D721Med (cell line): Measurements from ENCODE around the gene CHD2.
A peak's percentile ranks its signal among the peaks of the same experiment; 100 is the strongest.

Experiments used
- DNase-seq: peaks from one replicate; pipeline ENCODE4 v3.0.0; 2011; ENCODE audit warnings: low spot score; ENCODE audit not compliant: insufficient read length
- FAIRE-seq: peaks from 2 replicates; lab custom pipeline; 2011; peaks lifted over from hg19 to GRCh38; lab: Jason Lieb, UNC
- TF ChIP-seq, protein P1 (sequence below): IDR thresholded peaks from 2 replicates; pipeline ENCODE4 v1.5.1; 2012; ENCODE audit warnings: mild to moderate bottlenecking, control low read depth; ENCODE audit not compliant: insufficient read depth; ENCODE audit errors: missing control alignments

The CHD2 gene

DNA sequence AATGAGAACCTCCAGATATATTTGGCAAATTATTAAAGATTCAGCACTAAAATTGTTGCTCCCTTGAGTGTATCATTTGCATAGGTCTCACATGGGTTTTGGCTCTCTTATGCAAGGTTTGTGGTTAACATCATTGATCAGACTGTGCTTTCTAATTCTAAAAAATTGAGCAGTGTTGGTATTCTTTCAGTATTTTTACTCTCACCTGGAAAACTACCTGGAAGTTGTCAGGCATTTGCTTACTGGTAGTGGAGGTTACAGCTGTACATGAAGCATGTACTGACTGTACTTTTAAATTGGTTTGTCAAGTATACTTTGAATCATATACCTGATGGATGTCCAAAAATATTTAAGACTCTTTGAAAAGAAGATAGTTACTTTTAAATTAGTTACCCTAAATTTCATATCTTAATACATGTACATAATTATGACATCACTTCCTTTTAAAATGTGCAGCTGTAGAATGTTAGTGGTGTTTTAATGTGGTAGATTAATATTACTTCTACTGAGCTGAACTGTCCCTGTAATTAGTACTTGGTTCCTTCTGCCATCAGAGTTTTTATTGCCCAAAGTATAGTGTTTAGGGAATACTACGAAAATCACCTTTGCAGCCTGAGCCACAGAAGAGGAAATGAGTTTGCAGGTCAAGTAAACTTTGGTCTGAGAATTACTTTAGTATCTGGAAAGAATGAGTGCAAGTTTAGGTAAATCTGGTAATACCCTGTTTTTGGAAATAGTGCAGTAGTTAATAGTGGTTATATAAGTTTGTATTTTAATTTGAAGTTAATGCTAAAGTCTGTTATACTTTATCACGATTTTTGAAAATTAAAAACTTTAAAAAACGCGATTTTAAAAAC lies 2.8 kb downstream of the CHD2 start:
- no peak for FAIRE-seq
- no peak for DNase-seq
- TF ChIP-seq, protein P1, sequence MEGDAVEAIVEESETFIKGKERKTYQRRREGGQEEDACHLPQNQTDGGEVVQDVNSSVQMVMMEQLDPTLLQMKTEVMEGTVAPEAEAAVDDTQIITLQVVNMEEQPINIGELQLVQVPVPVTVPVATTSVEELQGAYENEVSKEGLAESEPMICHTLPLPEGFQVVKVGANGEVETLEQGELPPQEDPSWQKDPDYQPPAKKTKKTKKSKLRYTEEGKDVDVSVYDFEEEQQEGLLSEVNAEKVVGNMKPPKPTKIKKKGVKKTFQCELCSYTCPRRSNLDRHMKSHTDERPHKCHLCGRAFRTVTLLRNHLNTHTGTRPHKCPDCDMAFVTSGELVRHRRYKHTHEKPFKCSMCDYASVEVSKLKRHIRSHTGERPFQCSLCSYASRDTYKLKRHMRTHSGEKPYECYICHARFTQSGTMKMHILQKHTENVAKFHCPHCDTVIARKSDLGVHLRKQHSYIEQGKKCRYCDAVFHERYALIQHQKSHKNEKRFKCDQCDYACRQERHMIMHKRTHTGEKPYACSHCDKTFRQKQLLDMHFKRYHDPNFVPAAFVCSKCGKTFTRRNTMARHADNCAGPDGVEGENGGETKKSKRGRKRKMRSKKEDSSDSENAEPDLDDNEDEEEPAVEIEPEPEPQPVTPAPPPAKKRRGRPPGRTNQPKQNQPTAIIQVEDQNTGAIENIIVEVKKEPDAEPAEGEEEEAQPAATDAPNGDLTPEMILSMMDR, result no peak

DNA sequence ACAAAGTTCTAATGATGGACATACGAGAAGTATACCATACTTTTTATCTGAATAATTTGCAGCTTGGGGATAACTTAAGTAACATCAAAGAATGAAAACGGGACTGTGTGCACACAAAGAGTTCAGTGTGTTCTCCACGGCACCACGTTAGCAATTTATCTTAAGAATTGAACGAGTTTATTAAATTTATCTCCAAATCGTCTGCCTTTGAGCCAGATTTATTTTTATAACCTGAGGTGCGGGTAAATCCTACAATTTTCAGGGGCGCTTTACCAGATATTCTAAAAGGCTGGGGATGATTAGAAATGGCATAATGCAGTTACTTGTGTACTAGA lies 3.5 kb downstream of the CHD2 start:
- DNase-seq (no peak), FAIRE-seq (no peak)
- TF ChIP-seq, protein P1, result no peak

DNA sequence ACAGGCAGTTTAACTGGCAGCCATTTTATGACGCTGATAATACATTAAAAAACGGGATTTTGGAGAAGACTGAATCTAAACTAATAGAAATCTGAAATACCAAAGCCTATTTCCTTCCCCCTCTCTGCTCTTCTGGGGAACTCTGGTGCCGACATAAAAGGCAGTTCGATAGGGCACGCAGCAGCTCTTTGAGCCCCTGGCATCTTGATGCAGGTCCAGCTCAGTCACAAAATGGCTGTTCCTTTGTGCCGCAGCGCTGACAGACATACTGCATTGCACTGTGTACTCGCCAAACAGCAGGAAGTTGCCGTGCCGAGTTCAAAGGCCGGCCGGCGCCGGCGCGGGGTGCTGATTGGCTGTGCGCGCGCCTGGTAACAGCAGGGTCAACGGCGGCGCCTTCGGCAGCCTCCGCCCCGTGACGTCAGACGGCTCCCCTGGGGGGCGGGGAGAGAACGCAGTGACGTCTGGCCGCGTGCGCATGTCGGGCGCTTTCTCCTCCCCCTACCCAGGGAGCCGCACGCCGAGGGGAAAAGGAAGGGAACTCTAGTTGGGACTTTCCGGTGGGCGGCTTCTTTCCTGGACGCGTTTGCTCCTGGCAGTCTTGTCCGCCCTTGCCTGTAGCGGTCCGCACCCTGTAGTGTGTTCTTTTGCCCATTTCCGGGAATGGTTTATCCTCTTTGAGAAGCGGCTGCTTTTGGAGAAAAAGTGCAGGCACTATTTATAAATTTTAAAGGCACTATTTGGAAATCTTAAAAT lies 4.0 kb downstream of the CHD2 start:
- no peak for FAIRE-seq
- peak; percentile 40 for DNase-seq
- TF ChIP-seq, protein P1, result no peak

DNA sequence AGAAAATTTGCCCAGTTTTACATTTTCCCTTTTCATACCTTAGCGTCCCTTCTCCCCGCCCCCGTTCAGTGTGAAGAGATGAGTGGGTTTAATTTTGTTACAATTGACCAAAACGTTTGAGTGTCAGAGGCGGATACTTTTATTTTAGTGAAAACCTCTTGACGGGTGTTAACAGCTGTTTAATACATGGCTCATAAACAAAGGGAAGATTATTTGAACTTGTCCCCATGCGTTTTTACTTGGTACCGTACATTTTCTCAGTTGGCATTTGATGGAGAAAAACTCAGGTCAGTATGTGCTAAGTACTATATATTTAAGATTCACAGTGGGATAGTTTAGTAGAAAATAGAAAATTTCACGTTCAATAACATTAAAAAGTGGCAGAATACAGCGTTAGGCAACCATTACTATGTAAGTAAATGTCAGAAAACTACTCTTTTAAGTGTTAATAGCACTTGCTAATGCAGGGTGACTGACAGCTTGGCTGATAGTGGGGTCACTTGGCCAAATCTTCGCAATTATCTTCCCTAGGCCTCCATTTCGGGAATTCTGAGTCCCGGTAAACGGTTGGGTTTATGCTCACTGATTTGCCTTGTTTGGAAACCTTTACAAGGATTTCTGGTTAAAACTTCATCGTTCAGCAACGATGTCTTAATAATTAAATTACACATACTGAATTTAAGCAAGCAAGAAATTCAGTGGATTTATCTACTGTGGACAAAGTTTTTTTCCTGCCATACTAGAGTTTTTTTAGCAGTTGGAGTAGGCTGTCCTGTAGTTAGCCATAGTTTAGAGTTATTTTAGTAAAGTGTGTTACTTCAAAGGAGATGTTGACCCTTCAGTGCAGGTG lies 4.8 kb downstream of the CHD2 start:
- FAIRE-seq, result no peak

DNA sequence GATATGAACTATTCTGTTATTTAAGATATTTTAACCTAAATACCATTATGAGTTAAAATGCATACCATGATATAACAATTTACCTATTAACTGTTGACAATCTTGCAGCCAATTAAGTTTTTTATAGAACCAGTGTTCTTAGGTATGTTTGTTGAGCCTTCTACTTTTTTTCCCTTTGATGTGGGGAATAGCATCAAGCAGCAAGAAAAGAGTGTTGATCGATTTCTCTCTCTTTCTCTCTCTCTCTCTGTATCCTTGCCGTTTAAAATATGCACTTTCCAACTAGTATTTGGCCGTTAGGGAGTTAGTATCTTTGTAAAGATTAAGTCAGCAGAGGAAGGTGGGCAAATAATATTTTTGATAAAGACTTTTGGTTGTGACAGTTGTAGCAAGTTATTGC lies 5.9 kb downstream of the CHD2 start:
- DNase-seq, result no peak

More for the DNA sequence above, 4.8 kb downstream of the CHD2 start:
- TF ChIP-seq, protein P1, result no peak
- DNase-seq, result no peak

DNA sequence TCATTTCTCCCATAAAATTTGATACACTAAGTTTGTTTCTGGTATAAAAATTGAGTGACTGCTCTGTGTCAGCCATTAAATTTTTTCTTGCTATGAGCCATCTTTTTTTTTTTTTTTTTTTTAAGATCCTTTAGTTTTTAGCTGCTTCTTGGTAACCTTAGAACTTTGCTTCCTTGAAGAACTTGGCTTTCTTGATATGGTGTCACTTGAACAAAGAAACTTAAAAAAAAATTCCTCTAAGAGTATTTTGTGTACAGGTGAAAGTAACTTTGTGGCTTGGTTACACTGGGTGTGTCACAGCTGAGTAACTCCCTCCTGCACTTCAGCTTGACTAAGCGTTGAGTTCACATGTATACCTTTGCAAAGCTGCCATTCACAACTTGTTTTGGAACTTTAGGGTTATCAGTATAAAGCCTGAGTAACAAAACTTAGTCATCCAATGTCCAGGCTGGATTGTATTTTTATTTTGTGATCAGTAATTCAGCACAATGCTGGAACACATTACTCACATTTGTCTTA lies 6.5 kb downstream of the CHD2 start:
- FAIRE-seq (no peak), DNase-seq (no peak)
- TF ChIP-seq, protein P1, result no peak

More for the DNA sequence above, 5.9 kb downstream of the CHD2 start:
- no peak for FAIRE-seq
- TF ChIP-seq, protein P1, result no peak
